ENCODE data around the gene SBSN.

SBSN gene

GRCh38 chr19:35556025-35556590, 28.0 kb upstream of the SBSN start:
- no peak for DNase-seq (ENCODE audit: low read depth, low spot score)
- no peak overlapping the region for H3K4me3 ChIP-seq (ENCODE audit: low read depth, low read length)
- CTCF ChIA-PET, result interaction anchor here (0.7 to 5.9 kb wide), 12 partner anchors 8 to 164 kb away, joined by 3 to 44 read pairs (median 4); no protein-coding TSS in a partner anchor
- TF ChIP-seq, protein P1, sequence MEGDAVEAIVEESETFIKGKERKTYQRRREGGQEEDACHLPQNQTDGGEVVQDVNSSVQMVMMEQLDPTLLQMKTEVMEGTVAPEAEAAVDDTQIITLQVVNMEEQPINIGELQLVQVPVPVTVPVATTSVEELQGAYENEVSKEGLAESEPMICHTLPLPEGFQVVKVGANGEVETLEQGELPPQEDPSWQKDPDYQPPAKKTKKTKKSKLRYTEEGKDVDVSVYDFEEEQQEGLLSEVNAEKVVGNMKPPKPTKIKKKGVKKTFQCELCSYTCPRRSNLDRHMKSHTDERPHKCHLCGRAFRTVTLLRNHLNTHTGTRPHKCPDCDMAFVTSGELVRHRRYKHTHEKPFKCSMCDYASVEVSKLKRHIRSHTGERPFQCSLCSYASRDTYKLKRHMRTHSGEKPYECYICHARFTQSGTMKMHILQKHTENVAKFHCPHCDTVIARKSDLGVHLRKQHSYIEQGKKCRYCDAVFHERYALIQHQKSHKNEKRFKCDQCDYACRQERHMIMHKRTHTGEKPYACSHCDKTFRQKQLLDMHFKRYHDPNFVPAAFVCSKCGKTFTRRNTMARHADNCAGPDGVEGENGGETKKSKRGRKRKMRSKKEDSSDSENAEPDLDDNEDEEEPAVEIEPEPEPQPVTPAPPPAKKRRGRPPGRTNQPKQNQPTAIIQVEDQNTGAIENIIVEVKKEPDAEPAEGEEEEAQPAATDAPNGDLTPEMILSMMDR (IDR thresholded peaks at IDR 0.05; ENCODE audit: insufficient read depth, low read length, missing control alignments), result no peak
- POLR2A ChIA-PET, result no interaction called here

DNA sequence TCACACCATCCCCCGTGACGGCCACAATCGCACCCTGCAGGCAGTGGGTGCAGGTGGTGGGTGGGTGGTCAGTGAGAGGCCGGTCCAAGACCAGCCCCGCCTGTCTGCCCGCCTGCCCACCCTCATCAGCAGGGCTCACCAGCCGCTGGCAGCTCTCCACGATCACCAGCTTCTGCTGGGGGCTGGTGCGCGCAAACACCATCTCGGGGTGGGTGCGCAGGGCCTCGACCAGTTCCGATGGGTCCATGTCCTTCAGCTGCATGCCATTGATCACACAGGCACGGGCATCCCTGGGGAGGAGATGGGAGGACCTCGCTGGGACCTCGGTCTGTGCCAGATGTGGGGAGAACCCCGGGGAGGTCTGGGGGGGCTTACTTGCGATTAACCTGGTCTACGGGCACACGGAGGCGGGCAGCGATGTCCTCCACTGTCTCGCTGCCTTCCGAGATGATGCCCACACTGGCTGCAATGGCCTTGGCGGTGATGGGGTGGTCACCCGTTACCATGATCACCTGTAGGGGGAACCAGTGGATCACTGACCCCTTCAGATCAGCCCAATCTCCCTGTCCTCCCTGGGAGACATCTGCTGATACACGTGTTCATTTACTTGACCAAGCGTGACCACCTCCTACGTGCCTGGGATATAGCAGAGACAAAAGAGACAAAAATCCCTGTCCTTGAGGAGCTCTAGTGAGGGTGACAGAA, 27.3 kb upstream of the SBSN start:
- no peak overlapping the region for H3K4me3 ChIP-seq (ENCODE audit: low read depth, low read length)
- ChIA-PET CTCF (interaction anchor here (0.7 to 5.9 kb wide), 10 partner anchors 7 to 165 kb away, joined by 3 to 44 read pairs (median 4); no protein-coding TSS in a partner anchor), POLR2A (no interaction called here)
- no peak for DNase-seq (ENCODE audit: low read depth, low spot score)
- TF ChIP-seq, protein P1 (IDR thresholded peaks at IDR 0.05; ENCODE audit: insufficient read depth, low read length, missing control alignments), result peak; percentile 41

- H3K4me3 ChIP-seq (ENCODE audit: low read depth, low read length), result no peak overlapping the region
- POLR2A ChIA-PET, result no interaction called here
- TF ChIP-seq, protein P1 (IDR thresholded peaks at IDR 0.05; ENCODE audit: insufficient read depth, low read length, missing control alignments), result no peak
- no peak for DNase-seq (ENCODE audit: low read depth, low spot score)
- CTCF ChIA-PET, result no interaction called here
These were observed 26.0 kb upstream of the SBSN start for GRCh38 chr19:35554076-35554475.

DNA sequence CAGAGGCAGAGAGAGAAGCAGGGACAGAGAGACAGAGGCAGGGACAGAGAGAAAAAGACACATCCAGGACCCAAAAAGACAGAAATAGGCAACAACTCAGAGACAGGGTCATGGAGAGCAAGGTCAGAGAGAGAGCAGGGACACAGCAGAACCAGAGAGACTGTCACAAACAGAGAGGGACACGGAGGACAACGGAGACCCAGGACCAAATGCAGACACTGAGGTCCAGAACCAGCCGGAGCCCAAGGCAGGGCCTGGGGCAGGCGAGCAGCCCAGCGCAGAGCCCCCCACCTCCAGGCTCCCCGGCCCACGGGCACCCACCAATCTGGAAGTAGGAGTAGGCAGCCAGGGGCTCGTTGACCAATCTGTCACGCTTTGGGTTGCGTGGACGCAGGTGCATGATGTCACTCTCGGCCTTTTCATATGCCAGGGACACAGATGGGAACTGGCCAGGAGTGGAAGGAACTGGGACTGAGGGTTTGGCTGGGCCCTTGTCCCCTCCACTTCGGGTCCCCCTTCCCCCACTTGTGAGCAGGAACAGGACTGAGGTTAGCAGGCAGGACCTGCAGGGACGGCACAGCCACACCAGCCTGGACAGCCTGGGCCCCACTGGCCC, 25.4 kb upstream of the SBSN start:
- ChIA-PET CTCF (no interaction called here), POLR2A (no interaction called here)
- no peak overlapping the region for H3K4me3 ChIP-seq (ENCODE audit: low read depth, low read length)
- DNase-seq (ENCODE audit: low read depth, low spot score), result no peak
- TF ChIP-seq, protein P1 (IDR thresholded peaks at IDR 0.05; ENCODE audit: insufficient read depth, low read length, missing control alignments), result no peak

- CTCF ChIA-PET, result interaction anchor here (1.1 kb wide), 1 partner anchor 166 kb away, joined by 3 read pairs; no protein-coding TSS in a partner anchor
- DNase-seq (ENCODE audit: low read depth, low spot score), result no peak
- TF ChIP-seq, protein P1 (IDR thresholded peaks at IDR 0.05; ENCODE audit: insufficient read depth, low read length, missing control alignments), result no peak
- no peak overlapping the region for H3K4me3 ChIP-seq (ENCODE audit: low read depth, low read length)
- POLR2A ChIA-PET, result no interaction called here
These were observed 24.6 kb upstream of the SBSN start for GRCh38 chr19:35552534-35553384.
